ENCODE data around the gene MSI2. TPM values are rescaled to one million over a fixed set of nuclear protein-coding genes. Genes with fewer than 3 reads are reported as not detected.

Gene MSI2
- total RNA-seq, 3 donors from 2014 or later, result 13.4 to 89.1 (median 71.1) TPM

GRCh38 chr17:57694051-57694450 is 437.7 kb downstream of the MSI2 start:
- no peaks in the 10 kb centered on the region for H3K27me3 ChIP-seq
- no peak overlapping the region for H3K4me3 ChIP-seq
- DNase-seq (ENCODE audit: low spot score in 2 of 2), result no peak
- no peak overlapping the region for H3K27ac ChIP-seq
- no peak for TF ChIP-seq CTCF (IDR thresholded peaks at IDR 0.05)
- no peak for TF ChIP-seq POLR2AphosphoS5 (IDR thresholded peaks at IDR 0.05)
- no peak for TF ChIP-seq POLR2A (IDR thresholded peaks at IDR 0.05)
- no peaks in the 10 kb centered on the region for H3K4me1 ChIP-seq
- no peaks in the 10 kb centered on the region for H3K36me3 ChIP-seq
- H3K9me3 ChIP-seq, result peaks cover 0 to 3% of the 10 kb centered on the region in 2 donors
- intact Hi-C loops (cut with DNase I; ENCODE audit: low total_unique reads), result no loop called here

GRCh38 chr17:57696050-57696449 is 439.7 kb downstream of the MSI2 start:
- H3K4me1 ChIP-seq, result no peaks in the 10 kb centered on the region
- no peak overlapping the region for H3K4me3 ChIP-seq
- no peaks in the 10 kb centered on the region for H3K36me3 ChIP-seq
- H3K27me3 ChIP-seq, result no peaks in the 10 kb centered on the region
- no peak overlapping the region for H3K27ac ChIP-seq
- intact Hi-C loops (cut with DNase I; ENCODE audit: low total_unique reads), result no loop called here
- TF ChIP-seq CTCF (IDR thresholded peaks at IDR 0.05) (no peak), POLR2A (IDR thresholded peaks at IDR 0.05) (no peak), POLR2AphosphoS5 (IDR thresholded peaks at IDR 0.05) (no peak)
- H3K9me3 ChIP-seq, result peaks cover 0 to 3% of the 10 kb centered on the region in 2 donors
- no peak for DNase-seq (ENCODE audit: low spot score in 2 of 2)

- no peak for TF ChIP-seq CTCF (IDR thresholded peaks at IDR 0.05)
- no peak for TF ChIP-seq POLR2AphosphoS5 (IDR thresholded peaks at IDR 0.05)
- no peak for TF ChIP-seq POLR2A (IDR thresholded peaks at IDR 0.05)
- H3K9me3 ChIP-seq, result peaks cover 0 to 3% of the 10 kb centered on the region in 2 donors
- no peaks in the 10 kb centered on the region for H3K36me3 ChIP-seq
- H3K4me1 ChIP-seq, result no peaks in the 10 kb centered on the region
- H3K27ac ChIP-seq, result no peak overlapping the region
- H3K4me3 ChIP-seq, result no peak overlapping the region
- H3K27me3 ChIP-seq, result no peaks in the 10 kb centered on the region
- DNase-seq (ENCODE audit: low spot score in 2 of 2), result no peak
- intact Hi-C loops (cut with DNase I; ENCODE audit: low total_unique reads), result no loop called here
These were observed 440.9 kb downstream of the MSI2 start for GRCh38 chr17:57697197-57697596.

GRCh38 chr17:57697891-57698711 is 441.8 kb downstream of the MSI2 start:
- DNase-seq (ENCODE audit: low spot score in 2 of 2), result no peak
- Histone ChIP-seq H3K27me3 (no peaks in the 10 kb centered on the region), H3K4me1 (no peaks in the 10 kb centered on the region), H3K27ac (no peak overlapping the region), H3K36me3 (no peaks in the 10 kb centered on the region), H3K4me3 (no peak overlapping the region), H3K9me3 (peaks cover 0 to 3% of the 10 kb centered on the region in 2 donors)
- intact Hi-C loops (cut with DNase I; ENCODE audit: low total_unique reads), result no loop called here
- no peak for TF ChIP-seq CTCF (IDR thresholded peaks at IDR 0.05)
- TF ChIP-seq POLR2A (IDR thresholded peaks at IDR 0.05), result no peak
- TF ChIP-seq POLR2AphosphoS5 (IDR thresholded peaks at IDR 0.05), result no peak

GRCh38 chr17:57699751-57700219 is 443.5 kb downstream of the MSI2 start:
- DNase-seq (ENCODE audit: low spot score in 2 of 2), result no peak
- intact Hi-C loops (cut with DNase I; ENCODE audit: low total_unique reads), result no loop called here
- H3K9me3 ChIP-seq, result peaks cover 0 to 3% of the 10 kb centered on the region in 2 donors
- H3K4me3 ChIP-seq, result no peak overlapping the region
- TF ChIP-seq POLR2AphosphoS5 (IDR thresholded peaks at IDR 0.05) (peak in 1 of 3 donors; percentile 50), POLR2A (IDR thresholded peaks at IDR 0.05) (no peak), CTCF (IDR thresholded peaks at IDR 0.05) (no peak)
- no peak overlapping the region for H3K27ac ChIP-seq
- H3K27me3 ChIP-seq, result no peaks in the 10 kb centered on the region
- no peaks in the 10 kb centered on the region for H3K36me3 ChIP-seq
- H3K4me1 ChIP-seq, result no peaks in the 10 kb centered on the region
